Measurements from ENCODE around the gene CCSER1.

GRCh38 chr4:90393215-90393614 lies 266.0 kb downstream of the CCSER1 start:
- TF ChIP-seq CTCF (conservative IDR thresholded peaks at IDR 0.05; ENCODE audit: low read length) (no peak), EZH2phosphoT487 (IDR thresholded peaks at IDR 0.05; ENCODE audit: borderline replicate concordance, low read depth, low read length) (no peak)
